Vagina (tissue), 2 donors: ENCODE measurements around the gene TPST2.

Source experiments
- POLR2A ChIP-seq, 2 donors: fragments of 450-650 bp; IDR thresholded peaks; one replicate each; pipeline ENCODE4 v1.6.1; 2017; ENCODE audit warnings: antibody characterized with exemption in 2 of 2, mild to moderate bottlenecking in 2 of 2, moderate library complexity in 2 of 2
- TF ChIP-seq, protein P1 (sequence below), 3 experiments: fragments of 450-650 bp in 2 of 3; fragments of 200-600 bp in 1 of 3; sonication (generic) in 1 of 3; IDR thresholded peaks; one replicate each; pipeline ENCODE4 v1.5.1; 2017 to 2019; ENCODE audit warnings: antibody characterized with exemption in 3 of 3, mild to moderate bottlenecking in 2 of 3, moderate library complexity in 2 of 3

DNA sequence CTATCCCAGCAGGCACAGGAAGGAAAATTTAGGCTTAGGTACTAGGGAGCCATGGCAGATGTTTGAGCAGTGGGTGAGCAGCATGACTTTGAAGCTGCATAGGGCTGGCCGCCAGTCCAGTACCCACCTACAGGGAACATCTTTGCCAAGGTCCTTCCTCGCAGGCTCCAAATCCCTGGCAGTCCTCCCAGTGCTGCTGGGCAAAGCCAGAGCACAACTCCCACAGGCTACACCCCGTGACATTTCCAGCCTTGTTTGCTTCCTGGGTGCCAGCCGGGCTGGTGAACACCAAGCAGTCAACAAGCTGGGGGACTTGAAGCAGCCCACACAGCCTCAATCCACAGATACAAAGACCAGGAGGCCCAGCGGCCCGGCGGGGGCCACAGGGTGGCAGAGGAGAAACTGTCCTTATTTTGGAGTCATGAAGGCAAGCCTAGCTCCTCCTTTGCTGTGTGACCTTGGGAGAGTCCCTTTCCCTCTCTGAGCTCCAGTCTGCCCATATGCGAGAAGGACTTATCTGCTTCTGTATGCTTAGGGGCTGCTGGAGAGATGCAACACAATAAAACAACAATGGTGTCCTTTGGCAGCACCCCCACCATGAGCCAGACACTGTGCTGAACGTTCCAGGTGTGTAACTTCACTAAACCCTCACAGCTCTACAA lies 28.0 kb downstream of the TPST2 start:
- TF ChIP-seq, protein P1, sequence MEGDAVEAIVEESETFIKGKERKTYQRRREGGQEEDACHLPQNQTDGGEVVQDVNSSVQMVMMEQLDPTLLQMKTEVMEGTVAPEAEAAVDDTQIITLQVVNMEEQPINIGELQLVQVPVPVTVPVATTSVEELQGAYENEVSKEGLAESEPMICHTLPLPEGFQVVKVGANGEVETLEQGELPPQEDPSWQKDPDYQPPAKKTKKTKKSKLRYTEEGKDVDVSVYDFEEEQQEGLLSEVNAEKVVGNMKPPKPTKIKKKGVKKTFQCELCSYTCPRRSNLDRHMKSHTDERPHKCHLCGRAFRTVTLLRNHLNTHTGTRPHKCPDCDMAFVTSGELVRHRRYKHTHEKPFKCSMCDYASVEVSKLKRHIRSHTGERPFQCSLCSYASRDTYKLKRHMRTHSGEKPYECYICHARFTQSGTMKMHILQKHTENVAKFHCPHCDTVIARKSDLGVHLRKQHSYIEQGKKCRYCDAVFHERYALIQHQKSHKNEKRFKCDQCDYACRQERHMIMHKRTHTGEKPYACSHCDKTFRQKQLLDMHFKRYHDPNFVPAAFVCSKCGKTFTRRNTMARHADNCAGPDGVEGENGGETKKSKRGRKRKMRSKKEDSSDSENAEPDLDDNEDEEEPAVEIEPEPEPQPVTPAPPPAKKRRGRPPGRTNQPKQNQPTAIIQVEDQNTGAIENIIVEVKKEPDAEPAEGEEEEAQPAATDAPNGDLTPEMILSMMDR (IDR thresholded peaks at IDR 0.05) = no peak
- TF ChIP-seq POLR2A (IDR thresholded peaks at IDR 0.05) = no peak
